Breast epithelium (tissue), 3 donors: ENCODE measurements around the gene AGBL1.
"Not testable (repeated sequence)": the region's sequence is repeated elsewhere in the genome, so short reads cannot be mapped to it uniquely, and the experiment has no call there.

Source experiments
- POLR2A ChIP-seq: fragments of 450-650 bp; IDR thresholded peaks from one replicate; pipeline ENCODE4 v1.6.1; 2016; ENCODE audit warnings: antibody characterized with exemption, mild to moderate bottlenecking, moderate library complexity
- TF ChIP-seq, protein P1 (sequence below), 3 donors: fragments of 450-650 bp; IDR thresholded peaks; one replicate each; pipeline ENCODE4 v1.5.1; 2016 to 2017; ENCODE audit warnings: antibody characterized with exemption in 3 of 3, mild to moderate bottlenecking in 3 of 3, moderate library complexity in 3 of 3

DNA sequence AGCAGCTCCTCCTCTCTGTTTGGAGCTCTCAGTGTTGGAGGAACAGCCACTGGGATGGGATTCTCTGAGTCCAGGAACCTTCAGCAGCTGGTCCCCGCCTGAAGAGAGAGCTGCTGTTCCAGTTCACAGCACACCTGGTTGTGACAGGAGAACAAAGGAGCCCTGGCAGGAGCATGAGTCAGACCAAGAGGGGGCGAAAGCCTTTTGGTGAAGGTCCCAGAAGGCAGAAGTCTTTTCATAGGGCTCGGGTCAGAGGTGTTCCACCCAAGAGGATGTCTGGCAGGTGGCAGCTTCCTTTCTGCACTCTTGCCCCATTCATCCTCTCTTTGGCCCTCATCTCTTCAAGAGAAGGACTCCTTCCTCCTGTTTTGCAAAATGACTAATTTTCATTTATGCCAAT, 799.2 kb downstream of the AGBL1 start:
- TF ChIP-seq, protein P1, sequence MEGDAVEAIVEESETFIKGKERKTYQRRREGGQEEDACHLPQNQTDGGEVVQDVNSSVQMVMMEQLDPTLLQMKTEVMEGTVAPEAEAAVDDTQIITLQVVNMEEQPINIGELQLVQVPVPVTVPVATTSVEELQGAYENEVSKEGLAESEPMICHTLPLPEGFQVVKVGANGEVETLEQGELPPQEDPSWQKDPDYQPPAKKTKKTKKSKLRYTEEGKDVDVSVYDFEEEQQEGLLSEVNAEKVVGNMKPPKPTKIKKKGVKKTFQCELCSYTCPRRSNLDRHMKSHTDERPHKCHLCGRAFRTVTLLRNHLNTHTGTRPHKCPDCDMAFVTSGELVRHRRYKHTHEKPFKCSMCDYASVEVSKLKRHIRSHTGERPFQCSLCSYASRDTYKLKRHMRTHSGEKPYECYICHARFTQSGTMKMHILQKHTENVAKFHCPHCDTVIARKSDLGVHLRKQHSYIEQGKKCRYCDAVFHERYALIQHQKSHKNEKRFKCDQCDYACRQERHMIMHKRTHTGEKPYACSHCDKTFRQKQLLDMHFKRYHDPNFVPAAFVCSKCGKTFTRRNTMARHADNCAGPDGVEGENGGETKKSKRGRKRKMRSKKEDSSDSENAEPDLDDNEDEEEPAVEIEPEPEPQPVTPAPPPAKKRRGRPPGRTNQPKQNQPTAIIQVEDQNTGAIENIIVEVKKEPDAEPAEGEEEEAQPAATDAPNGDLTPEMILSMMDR (IDR thresholded peaks at IDR 0.05), result not testable (repeated sequence)
- TF ChIP-seq POLR2A, result not testable (repeated sequence)
